GM18505 (cell line): ENCODE data around the gene ARHGEF5.
"Not testable (repeated sequence)": the region's sequence is repeated elsewhere in the genome, so short reads cannot be mapped to it uniquely, and the experiment has no call there.

Source experiments
- ATAC-seq: cut with Tn5 transposase; IDR thresholded peaks from one replicate; pipeline ENCODE4 v1.9.1; 2021; ENCODE audit not compliant: unreplicated experiment

Gene ARHGEF5

DNA sequence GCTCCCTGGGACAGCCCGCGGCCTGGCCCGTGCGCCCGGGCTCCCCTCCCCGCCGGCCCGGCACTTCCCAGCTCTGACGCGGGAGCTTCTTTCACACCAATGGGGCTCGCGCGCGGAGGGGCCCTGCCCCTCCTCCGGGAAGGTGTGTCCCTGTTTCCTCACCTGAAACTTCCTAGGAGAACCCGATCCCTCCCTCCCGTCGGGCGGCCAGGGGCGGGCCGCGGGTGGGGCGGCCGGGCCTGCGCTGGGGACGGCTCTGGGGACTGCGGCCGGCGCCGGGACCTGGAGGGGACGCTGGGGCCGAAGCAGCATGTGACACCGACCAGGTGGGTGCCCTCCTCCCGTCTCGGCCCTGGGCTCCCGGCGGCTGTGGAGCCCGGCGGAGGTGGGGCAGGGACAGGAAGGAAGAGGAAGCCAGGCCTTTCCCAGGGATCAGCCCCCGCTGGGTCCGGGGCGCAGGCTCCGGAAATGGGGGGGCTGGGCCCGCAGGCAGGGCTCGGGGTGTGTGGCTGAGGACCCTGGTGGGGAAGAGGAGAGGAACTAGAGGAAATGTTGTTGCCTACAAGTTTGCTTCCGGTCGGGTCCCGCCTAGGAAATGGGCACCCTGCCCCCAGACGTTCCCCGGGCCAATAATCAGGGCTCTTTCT lies at the start of gene ARHGEF5:
TSS of gene ARHGEF5 (plus strand) at position 227 of the 647 bp plus-strand sequence. CDS start 7,268 bp downstream, outside the sequence.
- peak; percentile 67 for ATAC-seq

GRCh38 chr7:144309702-144310101 lies 45.5 kb upstream of the ARHGEF5 start:
- ATAC-seq = not testable (repeated sequence)

- ATAC-seq = not testable (repeated sequence)
Measured at GRCh38 chr7:144311218-144311617, 44.0 kb upstream of the ARHGEF5 start.

GRCh38 chr7:144311872-144312469 lies 43.2 kb upstream of the ARHGEF5 start, which contains the start of gene OR2A1:
OR2A1 (plus strand) TSS chr7:144312419; CDS start chr7:144318125, 5,706 bp downstream.
- ATAC-seq = not testable (repeated sequence)

DNA sequence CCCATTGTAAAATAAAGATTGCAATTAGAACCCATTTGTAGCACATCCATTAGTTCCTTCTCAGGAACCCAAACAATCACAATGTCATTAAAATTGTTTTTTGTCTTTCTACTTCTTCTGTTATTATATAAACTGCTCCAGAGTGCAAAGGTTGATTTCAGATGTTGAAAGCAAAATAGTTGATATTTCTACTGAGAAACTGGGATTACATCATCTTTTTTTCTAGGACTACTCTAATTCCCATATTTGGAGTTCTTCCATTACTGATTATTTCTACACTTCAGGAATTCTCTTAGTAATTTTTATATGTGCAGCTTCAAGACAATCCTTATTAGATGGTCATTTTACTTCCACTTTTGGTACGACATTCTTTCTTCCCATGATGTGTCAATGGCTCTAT lies 37.7 kb upstream of the ARHGEF5 start:
- ATAC-seq = not testable (repeated sequence)

- not testable (repeated sequence) for ATAC-seq
Measured at GRCh38 chr7:144319547-144319946, 35.7 kb upstream of the ARHGEF5 start.

- ATAC-seq = not testable (repeated sequence)
Measured at GRCh38 chr7:144321677-144322206, 33.5 kb upstream of the ARHGEF5 start.

GRCh38 chr7:144323359-144323758 lies 31.8 kb upstream of the ARHGEF5 start:
- not testable (repeated sequence) for ATAC-seq

GRCh38 chr7:144325868-144326267 lies 29.3 kb upstream of the ARHGEF5 start:
- not testable (repeated sequence) for ATAC-seq

- ATAC-seq = not testable (repeated sequence)
Measured at GRCh38 chr7:144330044-144330443, 25.2 kb upstream of the ARHGEF5 start.

GRCh38 chr7:144331221-144331995 lies 23.8 kb upstream of the ARHGEF5 start:
- ATAC-seq = peak; percentile 56

DNA sequence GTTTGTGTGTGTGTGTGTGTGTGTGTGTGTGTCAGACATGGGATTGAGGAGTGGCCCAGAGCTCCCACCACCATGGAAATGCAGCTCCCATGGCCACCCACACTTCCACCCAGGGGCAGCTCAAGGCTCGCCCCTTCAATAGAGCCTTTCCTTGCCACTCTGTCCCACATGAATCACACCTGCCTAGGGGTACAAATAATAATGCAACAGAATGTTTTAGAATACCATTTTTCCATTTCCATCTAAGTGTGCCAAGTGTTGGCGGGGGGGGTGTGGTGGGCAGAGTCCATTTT lies 23.3 kb upstream of the ARHGEF5 start:
- ATAC-seq = not testable (repeated sequence)

DNA sequence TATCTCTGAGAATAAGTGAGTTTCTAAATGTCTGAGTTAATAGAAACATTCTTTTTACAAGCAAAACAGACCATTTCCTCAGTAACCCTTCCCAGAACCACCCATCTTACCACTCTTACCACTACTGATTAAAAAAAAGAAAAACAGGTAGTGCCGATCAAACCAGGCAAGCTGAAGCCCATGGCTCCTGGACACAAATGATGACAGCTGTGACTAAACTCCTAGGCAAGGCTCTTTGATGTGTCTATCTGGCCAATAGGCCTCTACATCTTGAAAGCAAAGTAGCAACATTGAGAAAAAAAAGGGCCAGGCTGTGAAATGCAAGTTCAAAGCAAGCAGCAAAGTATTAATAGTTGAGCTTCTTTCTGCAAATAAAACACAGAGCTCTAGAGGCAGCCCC lies 6.6 kb upstream of the ARHGEF5 start:
- ATAC-seq = not testable (repeated sequence)

GRCh38 chr7:144351667-144352066 lies 3.5 kb upstream of the ARHGEF5 start:
- ATAC-seq = not testable (repeated sequence)

DNA sequence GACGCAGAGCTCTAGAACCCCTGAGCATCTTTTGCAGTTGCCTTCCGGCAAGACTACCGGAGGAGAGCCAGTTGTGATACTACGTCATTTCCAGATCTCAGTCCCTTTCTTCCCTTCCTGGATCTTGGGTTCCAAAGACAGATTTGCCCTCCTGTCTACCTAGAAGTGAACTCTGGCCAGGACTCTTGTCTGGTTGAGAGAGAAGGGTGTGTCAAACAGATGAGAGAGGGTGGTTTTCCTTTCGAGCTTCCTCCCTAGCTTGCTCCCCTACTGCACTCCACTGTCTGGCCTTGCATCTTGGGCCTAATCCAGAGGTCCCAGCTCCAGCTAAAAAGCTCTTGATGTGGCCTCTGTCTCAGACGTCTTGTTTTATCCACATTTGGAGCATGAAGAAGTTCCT lies 983 bp downstream of the ARHGEF5 start:
- not testable (repeated sequence) for ATAC-seq

DNA sequence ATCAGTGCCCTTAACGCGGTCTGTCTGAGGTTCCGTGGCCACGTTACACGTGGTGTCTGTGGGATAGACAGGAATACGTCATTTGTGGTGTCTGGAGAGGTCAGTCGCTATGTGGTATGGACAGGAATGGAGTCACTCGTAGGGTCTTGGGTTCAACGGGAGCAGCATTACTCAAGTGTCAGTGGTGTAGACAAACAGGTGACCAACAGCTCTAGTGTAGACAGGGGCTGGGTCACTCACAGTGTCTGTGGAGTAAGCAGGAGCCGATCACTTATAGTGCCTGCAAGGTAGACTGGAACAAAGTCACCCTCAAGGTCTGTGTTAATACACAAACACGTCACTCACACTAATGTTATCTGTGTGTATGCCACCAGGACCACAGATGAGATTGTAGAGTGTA lies 1.7 kb downstream of the ARHGEF5 start:
- ATAC-seq = not testable (repeated sequence)

DNA sequence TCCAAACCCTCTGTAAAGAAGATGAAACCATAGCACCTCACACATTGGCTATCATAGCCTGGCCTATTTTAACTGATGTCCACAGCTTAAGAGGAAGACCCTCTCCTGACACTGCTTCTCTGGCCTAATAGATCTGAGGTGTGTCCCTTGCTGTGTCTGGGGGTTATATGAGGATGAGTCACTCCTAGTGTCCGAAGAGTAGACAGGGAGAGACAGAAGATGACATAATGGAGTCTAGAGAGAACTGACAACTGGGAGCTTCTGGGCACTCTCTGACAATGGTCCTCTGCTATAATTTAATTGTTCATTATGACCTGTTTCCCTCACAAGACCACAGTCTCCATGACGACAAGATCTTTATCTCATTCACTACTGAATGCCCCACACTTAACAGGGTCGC lies 6.9 kb downstream of the ARHGEF5 start:
- not testable (repeated sequence) for ATAC-seq

GRCh38 chr7:144365523-144365922 lies 10.3 kb downstream of the ARHGEF5 start:
- not testable (repeated sequence) for ATAC-seq

- ATAC-seq = not testable (repeated sequence)
Measured at GRCh38 chr7:144367250-144367649, 12.0 kb downstream of the ARHGEF5 start.

DNA sequence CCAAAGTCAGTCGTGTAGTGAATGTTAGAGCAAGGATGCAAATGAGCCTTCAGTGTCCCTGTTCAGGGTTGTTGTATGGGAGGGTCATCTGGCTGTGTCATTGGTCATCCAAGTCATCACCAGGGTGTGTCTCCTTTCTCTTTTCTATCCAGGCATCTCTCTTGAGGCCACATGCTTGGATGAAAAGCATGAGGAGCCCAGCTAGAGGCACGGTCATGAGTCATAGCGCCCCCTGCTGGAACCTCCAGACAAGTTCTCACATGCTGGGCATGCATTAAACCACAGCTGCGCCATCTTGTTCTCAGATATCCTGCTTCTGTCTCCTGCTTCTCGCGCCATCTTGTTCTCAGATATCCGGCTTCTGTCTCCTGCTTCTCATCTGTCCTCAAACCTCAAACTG lies 14.0 kb downstream of the ARHGEF5 start:
- not testable (repeated sequence) for ATAC-seq
